ENCODE results near the gene WFDC11.

The WFDC11 gene

DNA sequence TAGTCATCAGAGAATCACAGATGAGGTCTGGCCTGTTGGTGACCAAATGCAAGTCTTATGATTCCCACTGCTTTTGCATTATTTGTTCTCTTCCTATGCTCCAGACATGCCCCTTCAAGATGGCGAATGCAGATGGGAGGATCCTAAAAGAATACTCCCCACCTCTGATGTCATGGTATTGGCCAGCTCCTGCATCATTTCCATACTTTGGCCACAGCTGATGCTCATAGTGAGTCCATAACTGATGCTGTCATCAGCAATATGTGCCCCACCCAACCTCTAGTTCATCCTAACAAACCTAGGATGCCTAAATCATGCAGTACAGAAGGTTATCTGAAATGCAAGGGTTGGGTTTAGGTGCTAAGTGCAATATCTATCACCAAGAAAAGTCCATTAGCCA lies 33.5 kb downstream of the WFDC11 start:
- H3K4me3 ChIP-seq (ENCODE audit: low read depth, low read length) = no peak overlapping the region
- TF ChIP-seq, protein P1, sequence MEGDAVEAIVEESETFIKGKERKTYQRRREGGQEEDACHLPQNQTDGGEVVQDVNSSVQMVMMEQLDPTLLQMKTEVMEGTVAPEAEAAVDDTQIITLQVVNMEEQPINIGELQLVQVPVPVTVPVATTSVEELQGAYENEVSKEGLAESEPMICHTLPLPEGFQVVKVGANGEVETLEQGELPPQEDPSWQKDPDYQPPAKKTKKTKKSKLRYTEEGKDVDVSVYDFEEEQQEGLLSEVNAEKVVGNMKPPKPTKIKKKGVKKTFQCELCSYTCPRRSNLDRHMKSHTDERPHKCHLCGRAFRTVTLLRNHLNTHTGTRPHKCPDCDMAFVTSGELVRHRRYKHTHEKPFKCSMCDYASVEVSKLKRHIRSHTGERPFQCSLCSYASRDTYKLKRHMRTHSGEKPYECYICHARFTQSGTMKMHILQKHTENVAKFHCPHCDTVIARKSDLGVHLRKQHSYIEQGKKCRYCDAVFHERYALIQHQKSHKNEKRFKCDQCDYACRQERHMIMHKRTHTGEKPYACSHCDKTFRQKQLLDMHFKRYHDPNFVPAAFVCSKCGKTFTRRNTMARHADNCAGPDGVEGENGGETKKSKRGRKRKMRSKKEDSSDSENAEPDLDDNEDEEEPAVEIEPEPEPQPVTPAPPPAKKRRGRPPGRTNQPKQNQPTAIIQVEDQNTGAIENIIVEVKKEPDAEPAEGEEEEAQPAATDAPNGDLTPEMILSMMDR (IDR thresholded peaks at IDR 0.05; ENCODE audit: low read depth, low read length) = no peak

DNA sequence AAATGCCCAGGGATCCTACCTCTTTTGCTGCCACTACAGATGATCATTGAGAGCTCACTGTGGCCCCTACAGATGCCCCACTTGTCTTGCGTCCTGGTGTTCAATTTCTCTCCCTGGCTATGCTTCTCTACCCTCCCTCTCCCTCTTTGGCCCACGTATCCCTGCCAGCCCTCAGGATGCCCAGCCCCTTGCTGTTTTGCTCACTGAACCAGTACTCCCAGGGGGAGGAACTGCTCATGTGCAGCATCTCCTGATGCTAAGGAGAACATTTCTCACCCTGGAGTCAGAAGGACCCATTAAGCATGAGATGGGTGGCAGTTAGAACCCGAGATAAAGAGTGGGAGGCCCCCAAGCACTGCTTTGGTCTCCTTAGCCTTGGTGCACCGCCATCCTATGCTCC lies 38.9 kb downstream of the WFDC11 start, which contains the start of gene WFDC9:
Gene WFDC9, minus strand, starts transcription at position 101 of the 400 bp plus-strand sequence. CDS start 21,103 bp downstream, outside the sequence.
- no peak within 1 kb of the TSS for H3K4me3 ChIP-seq (ENCODE audit: low read depth, low read length)
- TF ChIP-seq, protein P1 (IDR thresholded peaks at IDR 0.05; ENCODE audit: low read depth, low read length) = no peak

DNA sequence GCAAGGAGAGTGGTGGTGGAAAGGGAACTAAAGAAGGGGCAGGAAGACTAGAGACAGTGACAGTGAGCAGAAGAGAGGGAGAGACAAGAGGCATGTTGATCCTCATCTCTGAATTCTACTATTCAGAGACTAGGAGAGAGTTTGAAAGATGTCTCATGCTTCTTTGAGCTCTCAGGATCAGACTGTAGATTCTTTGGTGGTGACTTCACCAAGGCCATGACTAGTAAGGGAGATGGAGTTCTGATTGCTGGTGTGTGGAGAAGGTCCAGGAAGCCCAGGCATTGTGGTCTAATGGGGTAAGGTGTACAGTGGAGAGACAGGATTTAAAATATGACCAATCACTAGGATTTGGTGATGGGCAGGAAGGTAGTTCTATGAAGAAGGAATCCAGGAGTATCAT lies 39.7 kb downstream of the WFDC11 start:
- TF ChIP-seq, protein P1 (IDR thresholded peaks at IDR 0.05; ENCODE audit: low read depth, low read length) = no peak
- no peak overlapping the region for H3K4me3 ChIP-seq (ENCODE audit: low read depth, low read length)

DNA sequence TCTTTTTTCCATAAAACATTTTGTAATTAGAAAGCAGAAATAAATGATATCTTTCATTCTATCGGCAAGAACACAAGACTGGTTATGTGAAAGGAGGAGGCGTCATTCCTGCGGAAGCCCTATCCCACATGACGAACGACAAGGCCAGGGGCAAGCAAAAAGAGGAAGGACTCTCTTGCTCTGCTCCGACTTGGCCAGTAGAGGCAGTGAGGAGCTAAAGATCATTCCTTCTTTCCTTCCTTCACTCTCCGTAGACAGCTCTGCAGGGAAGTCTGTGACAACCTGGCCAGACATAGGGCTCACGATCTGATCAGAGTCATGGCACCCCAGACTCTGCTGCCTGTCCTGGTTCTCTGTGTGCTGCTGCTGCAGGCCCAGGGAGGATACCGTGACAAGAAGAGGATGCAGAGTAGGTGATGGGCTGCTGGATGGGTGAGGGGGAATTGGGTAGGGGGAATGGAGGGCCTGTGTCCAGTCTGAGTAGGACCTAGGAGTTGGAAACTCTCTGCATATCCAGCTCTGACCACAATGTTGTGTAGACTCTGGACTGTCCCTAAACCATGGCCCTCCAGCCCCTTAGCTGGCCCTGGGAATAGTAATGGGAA lies 40.4 kb downstream of the WFDC11 start, which contains the start of gene WFDC10A:
Gene WFDC10A, plus strand, starts transcription at position 244 of the 605 bp plus-strand sequence. Its CDS starts 75 bp downstream, at position 319.
- no peak within 1 kb of the TSS for H3K4me3 ChIP-seq (ENCODE audit: low read depth, low read length)
- TF ChIP-seq, protein P1 (IDR thresholded peaks at IDR 0.05; ENCODE audit: low read depth, low read length) = peak; percentile 81

DNA sequence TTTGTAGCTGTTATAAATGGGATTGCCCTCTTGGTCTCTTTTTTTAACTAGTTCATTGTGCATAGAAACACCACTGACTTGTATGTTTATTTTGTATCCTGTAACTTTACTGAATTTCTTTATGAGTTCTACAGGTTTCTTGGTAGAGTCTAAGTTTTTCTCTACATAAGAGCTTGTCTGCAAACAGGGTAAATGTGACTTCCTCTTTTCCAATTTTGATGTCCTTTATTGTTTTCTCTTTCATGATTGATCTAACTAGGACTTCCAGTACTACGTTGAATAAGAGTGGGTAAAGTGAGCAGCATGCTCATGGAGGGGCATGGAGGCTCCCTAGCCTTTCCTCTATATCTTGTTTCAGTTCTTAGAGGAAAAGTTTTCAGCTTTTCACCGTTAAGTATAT lies 43.5 kb downstream of the WFDC11 start:
- TF ChIP-seq, protein P1 (IDR thresholded peaks at IDR 0.05; ENCODE audit: low read depth, low read length) = no peak

DNA sequence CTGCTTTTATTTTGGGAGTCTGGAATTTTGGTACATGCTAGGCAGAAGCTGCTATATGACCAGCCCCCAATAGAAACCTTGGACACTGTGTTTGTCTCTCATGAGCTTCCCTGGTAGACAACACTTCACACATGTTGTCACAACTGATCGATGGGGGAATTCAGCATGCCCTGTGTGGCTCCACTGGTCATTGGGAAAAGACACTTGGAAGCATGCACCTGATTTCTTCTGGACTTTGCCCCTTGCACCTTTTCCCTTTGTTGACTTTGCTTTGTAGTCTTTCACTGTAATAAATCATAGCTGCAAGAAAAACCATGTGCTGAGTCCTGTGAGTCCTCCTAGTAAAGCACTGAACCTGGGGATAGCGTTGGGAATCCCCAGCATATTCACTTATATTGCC lies 48.4 kb downstream of the WFDC11 start:
- TF ChIP-seq, protein P1 (IDR thresholded peaks at IDR 0.05; ENCODE audit: low read depth, low read length) = no peak
- no peak overlapping the region for H3K4me3 ChIP-seq (ENCODE audit: low read depth, low read length)

More for the DNA sequence above, 43.5 kb downstream of the WFDC11 start:
- H3K4me3 ChIP-seq (ENCODE audit: low read depth, low read length) = no peak overlapping the region

DNA sequence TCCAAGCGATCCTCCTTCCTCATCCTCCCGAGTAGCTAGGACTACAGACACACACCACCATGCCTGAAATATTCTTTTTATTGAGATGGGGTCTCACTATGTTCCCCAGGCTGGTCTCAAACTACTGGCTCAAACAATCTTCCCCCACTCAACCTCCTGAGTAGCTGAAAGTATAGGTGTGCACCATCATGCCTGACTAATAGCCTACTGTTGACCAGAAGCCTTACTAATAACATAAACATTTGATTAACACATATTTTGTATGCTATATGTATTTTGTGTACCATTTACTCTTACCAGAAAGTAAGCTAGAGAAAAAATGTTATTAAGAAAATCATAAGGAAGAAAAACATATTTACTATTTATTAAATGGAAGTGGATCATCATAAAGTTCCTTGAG lies 52.4 kb downstream of the WFDC11 start:
- TF ChIP-seq, protein P1 (IDR thresholded peaks at IDR 0.05; ENCODE audit: low read depth, low read length) = no peak
- no peak overlapping the region for H3K4me3 ChIP-seq (ENCODE audit: low read depth, low read length)
